GM21723 (cell line): Measurements from ENCODE around the gene TBC1D7.

ENCODE experiments used
- ATAC-seq: cut with Tn5 transposase; IDR thresholded peaks from one replicate; pipeline ENCODE4 v1.9.1; 2021; ENCODE audit warnings: mild to moderate bottlenecking, moderate library complexity; ENCODE audit not compliant: unreplicated experiment

Gene TBC1D7

DNA sequence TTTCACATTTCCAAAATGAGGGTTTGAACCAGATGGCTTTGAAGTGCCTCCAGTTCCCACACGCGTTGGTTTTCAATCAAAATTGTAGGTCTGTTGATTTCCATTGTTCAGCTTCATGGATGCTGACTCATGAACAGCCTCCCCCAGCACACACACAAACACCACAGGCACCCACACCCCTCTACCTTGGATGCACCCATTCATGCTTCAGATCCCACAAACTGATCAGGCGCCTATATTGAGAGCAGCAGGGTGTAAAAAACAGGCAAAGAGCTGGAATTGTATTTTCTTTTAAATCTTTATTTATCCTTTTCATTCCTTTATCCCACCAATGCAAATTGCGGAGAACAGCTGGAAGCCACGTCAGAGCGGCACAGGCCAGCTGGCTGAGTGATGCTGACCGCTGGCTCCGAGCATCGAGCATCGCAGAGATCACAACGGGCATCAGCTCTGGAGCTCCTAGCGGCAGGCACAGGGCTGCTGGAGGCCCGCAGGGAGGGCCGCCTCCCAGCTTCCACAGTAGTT is 29.3 kb upstream of the TBC1D7 start:
- no peak for ATAC-seq

DNA sequence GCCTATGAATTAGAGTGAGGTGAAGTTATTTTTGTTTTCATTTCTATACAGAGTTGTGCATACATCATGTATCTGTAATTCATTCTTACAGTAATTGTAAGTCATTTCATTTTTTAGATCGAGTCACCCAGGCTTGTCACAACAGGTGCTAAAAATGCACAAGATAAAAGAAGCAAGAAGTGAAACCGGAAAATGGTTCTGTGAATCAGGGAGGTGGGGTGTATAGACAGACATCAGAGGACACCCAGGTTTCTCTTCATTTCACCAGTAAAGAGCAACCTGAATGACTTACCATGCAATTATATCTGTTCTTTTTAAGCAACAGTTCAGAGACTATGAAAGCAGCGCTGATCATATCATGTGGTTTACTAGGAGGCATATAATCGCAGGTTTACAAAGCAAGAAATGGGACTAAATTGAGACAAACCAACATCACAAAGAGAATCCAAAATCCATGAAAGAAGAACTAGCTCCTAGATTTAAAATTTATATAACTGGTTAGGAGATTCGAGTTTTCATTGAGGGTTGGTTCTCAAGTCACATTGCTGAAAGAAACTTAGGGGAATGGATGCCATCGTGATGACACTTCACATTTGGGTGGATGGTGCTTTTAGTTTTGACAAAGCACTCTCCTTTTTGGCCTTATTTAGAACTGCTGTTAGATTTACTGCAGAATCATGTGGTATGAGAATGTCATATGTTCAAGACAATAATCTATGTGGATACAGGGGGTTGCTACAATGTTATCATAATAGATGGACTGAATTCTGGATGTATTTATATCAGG is 27.9 kb upstream of the TBC1D7 start:
- peak; percentile 94 for ATAC-seq

DNA sequence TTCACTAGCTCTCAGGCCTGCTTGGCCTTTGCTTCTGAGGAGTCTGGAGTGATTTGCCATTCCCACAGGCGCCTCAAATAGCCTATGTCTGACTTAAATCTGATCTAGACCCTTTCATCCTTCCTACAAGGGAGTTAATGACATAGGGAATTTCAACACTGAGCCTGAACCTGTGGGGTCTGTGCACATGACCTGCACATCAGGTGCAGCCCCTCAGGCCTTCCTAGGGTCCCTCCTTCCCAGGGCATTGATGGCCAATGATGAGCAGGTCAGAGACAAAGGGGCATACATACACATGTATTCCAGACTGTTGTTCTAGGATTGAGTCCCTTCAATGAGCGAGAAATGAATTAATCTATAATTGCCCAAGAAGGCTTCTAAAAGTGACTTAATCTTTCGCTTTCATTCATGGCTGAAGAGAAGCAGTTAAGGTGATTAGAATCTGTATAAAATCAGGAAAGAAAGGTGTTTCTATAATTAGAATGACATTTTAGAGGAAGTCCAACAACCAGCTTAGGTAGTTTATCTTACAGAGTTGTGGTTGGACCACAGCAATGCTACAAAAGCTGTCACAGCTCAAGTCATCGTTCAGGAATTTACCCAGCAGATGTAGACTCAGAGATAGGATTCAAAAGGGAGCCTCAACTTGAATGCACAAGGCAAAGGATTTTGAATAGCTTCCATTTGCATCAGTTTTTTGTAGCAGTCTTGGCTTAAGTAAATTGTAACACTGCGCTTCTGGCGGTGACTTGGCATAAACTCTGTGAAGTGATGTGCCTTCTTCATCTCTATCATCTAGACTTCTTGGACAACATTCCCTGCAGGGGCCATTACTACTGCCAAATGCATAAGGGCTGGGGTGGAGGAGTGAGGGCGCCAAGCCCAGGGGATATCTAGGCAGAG is 27.0 kb upstream of the TBC1D7 start:
- ATAC-seq = peak; percentile 46

DNA sequence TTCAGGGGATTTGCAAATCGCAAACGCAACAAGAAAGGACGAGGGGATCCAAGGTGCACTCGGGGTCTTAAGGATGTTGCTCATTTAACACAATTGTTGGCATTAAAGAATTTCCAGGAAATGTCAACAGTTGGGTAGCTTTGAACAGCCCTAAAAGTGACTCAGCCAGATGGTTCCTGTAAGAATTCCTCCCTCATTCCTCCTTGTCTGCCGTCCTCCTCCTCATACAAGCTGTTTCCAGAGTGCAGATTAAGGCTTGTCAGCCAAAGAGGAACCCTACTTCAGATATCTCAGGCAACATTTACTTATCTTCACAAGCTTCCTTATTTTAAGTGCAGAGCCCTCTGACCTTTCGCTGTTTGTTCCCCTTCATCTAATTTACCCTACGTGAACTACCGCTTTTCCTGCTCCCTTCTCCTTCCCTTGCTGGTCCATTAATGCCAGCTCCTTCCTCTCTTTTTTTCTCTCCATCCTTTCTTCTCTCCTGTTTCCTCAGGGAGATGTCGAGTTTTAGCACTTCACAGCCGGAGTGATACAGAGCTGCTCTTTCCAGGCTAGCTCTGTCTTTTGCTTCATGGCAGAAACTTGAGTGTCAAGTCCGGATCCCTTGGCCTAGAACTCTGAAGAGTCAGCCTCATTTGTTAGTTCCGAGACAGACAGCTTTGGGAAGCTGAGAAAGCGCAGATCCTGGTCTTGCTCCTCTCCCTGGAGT is 26.1 kb upstream of the TBC1D7 start:
- no peak for ATAC-seq

DNA sequence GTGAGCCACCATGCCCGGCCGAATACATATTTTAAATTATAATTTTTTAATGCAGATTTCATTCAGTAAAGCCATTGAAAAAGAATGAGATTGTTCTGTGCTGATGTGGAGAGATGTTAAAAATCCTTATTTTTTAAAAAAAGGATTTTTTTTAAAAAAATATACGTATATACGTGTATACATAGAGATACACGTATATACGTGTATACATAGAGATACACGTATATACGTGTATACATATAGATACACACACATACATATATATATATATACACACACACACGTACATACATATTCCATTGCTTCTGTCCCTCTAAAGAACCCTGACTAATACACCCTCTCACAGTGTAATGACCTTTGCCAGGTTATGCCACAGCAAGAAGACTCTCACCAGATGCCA is 23.8 kb upstream of the TBC1D7 start:
- ATAC-seq = no peak

DNA sequence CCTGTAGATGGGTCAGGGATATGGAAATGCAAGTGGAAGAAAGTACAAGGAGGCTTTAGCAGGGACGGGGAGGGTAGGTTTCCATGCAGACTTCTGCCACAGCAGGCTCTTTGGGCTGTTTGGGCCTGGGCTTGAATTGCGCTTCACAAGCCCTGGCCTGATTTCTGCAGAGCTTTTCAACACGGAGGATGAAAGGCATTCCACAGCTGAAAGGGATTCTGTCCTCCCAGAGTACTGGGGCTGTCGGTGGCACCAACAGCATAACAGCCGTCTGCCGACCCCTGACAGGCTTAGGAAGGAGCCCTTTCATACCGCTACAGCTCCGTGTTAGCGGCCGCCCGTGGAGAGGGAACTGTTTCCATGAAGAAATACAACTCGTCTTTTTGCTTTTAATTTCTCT is 22.9 kb upstream of the TBC1D7 start:
- ATAC-seq = no peak

DNA sequence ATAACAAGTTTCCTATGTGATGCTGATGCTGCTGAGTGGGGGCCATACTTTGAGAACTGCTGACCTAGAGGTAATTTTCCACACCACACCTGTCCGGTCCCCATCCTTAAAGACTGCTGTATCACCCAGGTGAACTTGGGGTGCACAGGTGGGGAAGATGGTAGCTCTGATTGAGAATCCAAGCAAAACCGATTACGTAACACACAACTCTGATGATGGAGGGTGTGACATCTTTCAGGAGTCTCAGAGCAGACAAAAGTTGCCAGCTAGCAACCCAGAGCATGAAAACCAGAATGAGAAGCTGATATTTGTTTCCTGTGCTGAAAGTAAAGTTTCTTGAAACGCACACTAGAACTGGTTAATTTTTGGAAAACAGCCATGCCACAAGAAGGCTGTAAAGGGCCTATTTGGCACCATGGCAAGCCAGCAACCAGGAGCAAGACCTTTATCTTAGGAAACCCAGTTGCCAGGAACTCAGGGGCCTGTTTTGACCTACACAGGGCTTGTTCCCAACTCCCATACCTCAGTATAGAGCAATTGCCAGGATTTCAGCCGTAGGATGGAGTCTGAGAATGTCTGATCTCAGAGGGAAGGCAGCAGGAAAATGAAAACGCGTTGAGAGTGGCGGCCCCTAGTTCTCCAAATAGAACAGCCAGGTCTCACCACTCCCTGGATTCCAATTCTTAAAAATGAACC is 21.6 kb upstream of the TBC1D7 start:
- ATAC-seq = no peak

DNA sequence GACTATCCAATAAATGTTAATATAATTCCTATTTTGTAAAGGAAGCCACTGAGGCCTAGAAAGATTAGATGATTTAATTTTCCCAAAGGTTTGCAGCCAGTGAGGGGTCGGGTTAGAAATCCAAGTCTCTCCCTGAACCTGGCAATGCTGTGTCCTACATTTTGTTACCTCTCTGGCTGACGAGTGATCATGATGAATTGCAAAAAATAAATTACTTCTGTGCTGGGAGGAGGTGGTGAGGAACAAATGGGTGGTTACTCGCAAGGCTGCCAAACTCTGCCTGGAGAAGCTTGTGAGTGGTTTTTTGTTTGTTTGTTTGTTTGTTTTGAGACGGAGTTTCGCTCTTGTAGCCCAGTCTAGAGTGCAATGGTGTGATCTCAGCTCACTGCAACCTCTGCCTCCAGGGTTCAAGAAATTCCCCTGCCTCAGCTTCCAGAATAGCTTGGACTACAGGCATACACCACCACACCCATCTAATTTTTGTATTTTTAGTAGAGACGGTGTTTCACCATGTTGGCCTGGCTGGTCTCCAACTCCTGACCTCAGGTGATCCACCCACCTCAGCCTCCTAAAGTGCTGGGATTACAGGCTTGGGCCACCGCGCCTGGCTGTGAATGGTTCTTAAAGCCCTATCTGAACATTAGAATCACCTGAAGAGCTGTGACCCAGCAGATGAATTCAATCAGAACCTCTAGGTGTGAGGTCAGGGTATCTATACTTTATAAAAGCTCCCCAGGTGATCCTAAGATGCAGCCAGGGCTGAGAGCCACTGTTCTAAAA is 20.2 kb upstream of the TBC1D7 start:
- ATAC-seq = no peak

DNA sequence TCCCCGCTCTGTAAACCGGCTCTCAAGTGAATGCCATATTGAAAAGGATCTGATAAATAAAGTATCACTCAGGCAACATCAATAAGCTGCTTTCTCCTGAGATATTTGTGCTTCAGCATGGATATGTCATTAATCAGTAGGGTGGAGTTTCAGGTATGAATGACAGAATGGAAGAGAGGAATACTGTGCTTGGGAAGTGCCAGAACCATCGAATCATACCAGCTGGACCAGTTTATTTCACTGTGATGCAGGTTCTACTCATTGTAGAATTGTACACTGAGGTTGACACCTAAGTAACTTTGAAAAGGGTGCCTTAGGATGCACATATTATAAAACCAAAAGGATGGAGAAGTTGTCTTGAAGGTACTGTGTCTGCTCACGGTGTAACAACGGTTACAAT is 17.9 kb upstream of the TBC1D7 start:
- ATAC-seq = no peak

DNA sequence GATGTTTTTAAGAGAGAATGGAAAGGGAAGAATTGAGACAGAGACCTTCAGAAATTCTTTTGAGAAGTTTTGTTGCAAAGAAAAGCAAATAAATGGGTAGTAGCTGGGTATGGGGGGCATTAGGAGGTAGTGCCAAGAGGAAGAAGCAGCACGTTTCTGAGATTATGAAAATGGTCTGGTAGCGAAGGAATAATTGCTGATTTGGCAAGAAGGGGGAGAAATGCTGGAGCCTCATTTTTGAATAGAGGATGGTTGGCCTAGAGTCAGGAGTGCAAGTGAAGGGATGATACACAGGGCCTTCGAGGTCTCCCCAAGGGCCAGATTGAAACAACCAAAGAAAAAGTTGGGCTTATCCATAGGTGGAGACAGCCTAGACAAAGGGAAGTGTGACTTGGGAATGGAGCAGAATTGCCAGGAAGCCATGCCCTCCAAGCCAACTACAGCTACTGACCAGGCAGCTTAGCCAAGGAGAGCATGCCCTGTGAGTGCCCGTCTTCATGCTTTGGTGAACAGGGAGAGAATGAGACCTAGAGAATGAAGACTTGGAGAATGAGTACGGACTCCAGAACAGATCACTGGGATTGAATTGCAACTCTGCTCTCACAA is 14.2 kb upstream of the TBC1D7 start:
- no peak for ATAC-seq

DNA sequence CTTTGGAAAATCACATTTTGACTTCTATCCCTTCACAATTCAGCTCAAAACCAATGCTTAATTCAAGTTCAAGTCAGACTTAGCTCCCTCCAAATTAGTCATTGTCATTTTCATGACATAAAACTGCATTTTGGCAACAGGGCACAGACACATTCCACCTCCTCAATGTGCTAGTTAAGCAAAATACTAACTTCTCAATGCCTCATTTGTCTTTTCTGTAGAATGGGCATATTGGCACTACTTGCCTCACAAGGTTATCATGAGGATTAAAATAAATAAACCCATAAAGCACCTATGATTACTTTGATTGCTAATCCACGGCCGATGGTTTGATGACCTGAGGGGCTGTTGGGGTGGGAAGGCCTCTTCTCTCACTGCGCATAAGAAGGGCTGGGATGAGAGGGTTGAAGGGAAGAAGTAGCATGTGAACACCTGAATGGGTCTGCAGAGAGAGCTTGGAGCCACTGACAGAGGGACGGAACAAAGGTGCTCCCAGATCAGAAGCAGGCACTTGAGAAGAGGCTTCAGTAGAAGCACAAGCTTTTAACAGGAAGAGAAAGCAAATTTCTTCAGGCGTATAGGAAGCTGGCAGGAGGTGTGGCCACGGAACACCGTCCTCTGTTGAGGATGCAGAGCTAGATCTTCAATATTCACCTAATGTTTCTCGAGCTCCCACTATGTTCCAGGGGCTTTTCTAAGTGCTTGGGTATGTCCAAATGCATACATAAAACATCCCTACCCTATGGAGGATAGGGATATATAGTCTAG is 11.7 kb upstream of the TBC1D7 start:
- ATAC-seq = no peak

DNA sequence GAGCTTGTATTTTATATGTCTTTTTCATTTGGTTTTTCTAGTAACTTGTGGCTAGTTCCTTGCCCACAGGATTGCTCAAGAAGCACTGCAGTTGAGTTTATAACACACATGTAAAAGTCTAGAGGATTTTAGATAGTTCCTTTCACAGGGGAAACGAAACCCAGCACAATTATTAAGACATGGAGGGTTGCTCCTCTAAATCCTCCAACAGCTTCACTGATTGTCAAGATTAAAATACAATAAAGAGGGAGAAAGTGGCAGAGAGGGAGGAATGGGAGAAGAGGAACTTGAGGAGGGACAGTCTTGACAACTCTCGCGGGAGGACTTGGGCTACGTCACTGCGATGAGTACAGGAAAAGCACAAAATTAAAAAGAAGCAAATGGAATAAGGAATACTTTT is 9.7 kb upstream of the TBC1D7 start:
- ATAC-seq = no peak

DNA sequence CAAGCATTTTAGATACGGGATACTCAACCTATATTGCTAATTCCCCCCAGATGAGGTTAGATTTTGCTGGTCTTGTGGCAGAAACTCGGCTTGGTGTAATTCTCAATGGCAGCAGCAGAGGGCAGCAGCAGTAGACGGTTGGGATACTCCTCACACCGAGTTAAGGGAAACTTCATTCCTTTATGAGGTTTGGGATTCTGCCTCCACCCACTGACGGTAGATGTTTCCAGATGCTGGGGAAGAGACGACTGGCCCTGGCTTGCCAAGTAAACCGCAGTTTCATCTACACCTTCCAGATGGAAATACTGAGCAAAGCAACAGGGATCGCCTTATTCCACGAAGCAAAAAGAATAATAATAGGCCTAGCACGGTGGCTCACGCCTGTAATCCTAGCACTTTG is 8.2 kb upstream of the TBC1D7 start:
- ATAC-seq = no peak

DNA sequence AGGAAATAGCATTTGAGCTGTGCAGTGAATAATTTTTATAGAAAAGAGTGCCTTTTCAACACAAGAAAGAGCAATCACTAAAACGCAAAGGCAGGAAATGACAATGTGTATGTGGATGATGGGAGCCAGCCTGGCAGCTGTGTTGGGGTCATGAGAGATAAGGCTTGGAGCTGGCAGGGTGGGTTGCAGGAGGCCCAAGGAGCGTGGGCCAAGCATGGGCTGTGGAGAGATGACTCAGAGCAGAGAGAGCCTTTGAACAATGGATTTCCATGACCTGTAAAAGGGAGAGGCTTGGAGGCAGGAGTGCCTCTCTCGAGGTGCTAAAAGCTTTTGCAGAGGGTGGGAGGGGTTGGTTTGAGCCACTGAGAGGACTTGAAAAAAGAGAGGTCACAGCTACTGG is 6.6 kb upstream of the TBC1D7 start:
- ATAC-seq = no peak

DNA sequence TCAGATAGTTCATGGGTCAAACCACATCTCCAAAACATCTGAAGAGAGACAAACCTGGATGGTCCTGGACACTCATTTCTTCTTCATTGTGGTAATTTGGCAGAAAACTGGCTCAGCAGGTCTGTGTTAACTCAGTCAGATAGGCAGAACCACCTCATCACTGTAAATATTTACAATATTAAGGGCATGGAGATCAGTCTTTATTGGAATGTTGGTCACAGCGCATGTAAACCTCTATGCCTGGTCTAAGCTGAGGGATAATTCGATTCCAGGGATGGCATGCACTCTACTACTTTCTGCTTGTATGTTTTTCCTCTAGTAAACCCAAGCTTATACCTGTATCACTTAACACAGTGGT is 4.0 kb upstream of the TBC1D7 start:
- ATAC-seq = no peak

DNA sequence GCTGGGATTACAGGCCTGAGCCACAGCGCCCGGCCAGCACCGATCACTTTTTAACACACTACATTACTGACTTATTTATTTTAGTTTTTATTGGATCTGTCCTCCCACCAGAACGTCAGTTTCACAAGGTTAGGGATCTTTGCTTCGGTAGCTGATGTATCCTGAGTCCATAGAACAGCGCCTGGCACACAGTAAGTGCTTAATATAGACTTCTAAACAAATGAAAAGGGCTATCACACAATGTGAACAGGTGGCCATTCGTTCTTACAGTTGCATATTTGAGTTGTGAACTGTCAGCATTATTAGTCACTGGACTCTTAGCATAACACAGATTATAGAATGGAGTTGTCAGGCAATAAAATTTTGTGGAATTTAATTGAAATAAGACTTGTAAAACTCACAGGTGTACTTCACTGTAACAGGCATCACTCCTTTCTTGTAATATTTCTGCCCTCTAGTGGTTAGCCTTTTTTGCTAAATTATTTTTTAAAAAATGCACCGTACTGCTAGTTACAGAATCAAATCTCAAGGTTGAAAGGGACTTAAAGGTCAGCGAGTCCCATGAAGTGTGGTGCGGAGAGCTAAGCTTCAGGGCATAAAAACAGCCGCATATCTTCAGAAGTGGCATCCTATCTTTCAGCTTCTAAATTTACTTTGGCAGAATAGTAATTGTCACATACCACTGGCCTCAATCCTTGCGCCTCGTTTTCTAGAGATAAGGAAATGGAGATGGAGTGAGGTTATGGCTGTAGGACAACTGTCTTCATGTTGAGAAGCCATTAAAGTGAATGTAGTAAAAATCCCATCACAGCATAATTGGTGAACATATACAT is 3.4 kb upstream of the TBC1D7 start:
- no peak for ATAC-seq

DNA sequence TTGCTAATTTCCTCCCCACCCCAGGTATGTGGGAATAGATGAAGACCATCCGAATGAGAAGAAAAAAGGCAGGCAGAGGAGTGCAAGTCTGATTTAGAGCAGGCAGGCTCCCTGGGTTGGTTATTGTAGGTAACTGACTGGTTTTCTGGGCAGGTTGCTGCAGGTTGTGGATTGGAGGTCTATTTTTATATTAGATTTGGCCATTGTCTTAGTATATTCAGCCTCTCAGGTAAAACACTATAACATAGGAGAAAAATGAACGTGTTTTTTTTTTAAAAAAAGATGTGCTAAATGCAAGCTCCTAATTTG is 492 bp upstream of the TBC1D7 start:
- no peak for ATAC-seq

DNA sequence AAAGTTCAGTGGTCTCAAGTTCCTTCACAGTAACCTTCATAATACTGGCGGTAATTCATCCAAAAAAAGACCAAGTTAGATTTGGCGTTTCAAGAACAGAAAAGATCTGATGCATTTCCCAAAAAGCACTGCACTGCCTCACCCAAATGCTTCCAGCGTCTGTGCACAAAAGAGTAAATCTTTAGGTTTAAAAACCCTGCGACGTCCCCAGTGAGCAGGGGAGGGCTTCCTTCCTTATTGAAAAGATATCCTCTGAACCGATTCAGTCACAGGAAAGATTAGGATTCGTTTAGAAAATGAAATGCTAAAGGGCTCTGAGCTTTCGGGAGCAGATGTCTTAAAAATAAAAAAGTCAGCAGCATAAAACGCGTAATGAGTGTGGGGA is 654 bp downstream of the TBC1D7 start:
- ATAC-seq = no peak
